ENCODE results near the gene GDI1.

DNA sequence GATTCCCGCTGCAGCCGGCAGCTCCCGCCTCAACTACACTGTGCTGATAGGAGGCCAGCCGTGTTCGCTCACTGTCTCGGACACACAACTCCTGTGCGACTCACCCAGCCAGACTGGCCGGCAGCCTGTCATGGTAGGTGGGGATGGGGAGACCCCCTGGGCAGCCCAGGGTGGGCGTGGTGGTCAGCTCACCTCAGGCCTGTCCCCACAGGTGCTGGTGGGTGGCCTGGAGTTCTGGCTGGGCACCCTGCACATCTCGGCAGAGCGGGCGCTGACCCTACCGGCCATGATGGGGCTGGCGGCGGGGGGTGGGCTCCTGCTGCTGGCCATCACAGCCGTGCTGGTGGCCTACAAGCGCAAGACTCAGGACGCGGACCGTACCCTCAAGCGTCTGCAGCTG, 30.6 kb downstream of the GDI1 start:
- no peak for TF ChIP-seq SUZ12 (IDR thresholded peaks at IDR 0.05; ENCODE audit: extremely low read depth, insufficient read depth, insufficient read length)
- no peak for TF ChIP-seq ZNF274 (IDR thresholded peaks at IDR 0.05; ENCODE audit: low read depth, low read length)
